OCI-LY1 (cell line): ENCODE results near the gene SLC28A1.

Experiments
- H2AFZ ChIP-seq: fragments of 200-600 bp; sonication (generic), shearing (Covaris generic); 2 replicates; pipeline ENCODE4 v1.6.0; 2014; ENCODE audit warnings: antibody characterized with exemption, mild to moderate bottlenecking, low read length
- H3F3A ChIP-seq: fragments of 200-600 bp; sonication (generic), shearing (Covaris generic); 2 replicates; pipeline ENCODE4 v1.6.0; 2014; ENCODE audit warnings: mild to moderate bottlenecking, antibody characterized with exemption, low read length, moderate library complexity; ENCODE audit not compliant: insufficient read depth
- H3K27ac ChIP-seq: fragments of 200-600 bp; sonication (generic); 2 replicates; pipeline ENCODE4 v1.5.1; 2014; ENCODE audit warnings: low read length, mixed run types, mild to moderate bottlenecking, low read depth; ENCODE audit not compliant: poor library complexity, severe bottlenecking
- H3K27me3 ChIP-seq: fragments of 200-600 bp; sonication (generic); 2 replicates; pipeline ENCODE4 v1.6.0; 2014; ENCODE audit warnings: antibody characterized with exemption, mild to moderate bottlenecking, low read length, moderate library complexity; ENCODE audit not compliant: insufficient read depth
- H3K36me3 ChIP-seq: fragments of 200-600 bp; sonication (generic); 2 replicates; pipeline ENCODE4 v1.6.1; 2014; ENCODE audit warnings: mild to moderate bottlenecking, antibody characterized with exemption, low read length, moderate library complexity, mixed read lengths; ENCODE audit not compliant: insufficient read depth
- H3K4me1 ChIP-seq: fragments of 200-600 bp; sonication (generic); 2 replicates; pipeline ENCODE4 v1.5.1; 2014; ENCODE audit warnings: mild to moderate bottlenecking, low read length, moderate library complexity; ENCODE audit not compliant: insufficient read depth, severe bottlenecking
- H3K4me2 ChIP-seq: fragments of 200-600 bp; sonication (generic), shearing (Covaris generic); 2 replicates; pipeline ENCODE4 v1.6.1; 2014; ENCODE audit warnings: low read length
- H3K4me3 ChIP-seq: fragments of 200-600 bp; sonication (generic); 2 replicates; pipeline ENCODE4 v1.5.1; 2014; ENCODE audit warnings: low read length, low read depth, mild to moderate bottlenecking, mixed read lengths; ENCODE audit not compliant: poor library complexity, severe bottlenecking
- H3K79me2 ChIP-seq: fragments of 200-600 bp; shearing (Covaris generic); 2 replicates; pipeline ENCODE4 v1.6.1; 2016; ENCODE audit warnings: mixed run types, low read length, mixed read lengths; ENCODE audit not compliant: insufficient read depth
- H3K9ac ChIP-seq: fragments of 200-600 bp; sonication (generic), shearing (Covaris generic); 2 replicates; pipeline ENCODE4 v1.6.1; 2014; ENCODE audit warnings: mild to moderate bottlenecking, low read length, mixed read lengths
- H3K9me2 ChIP-seq: fragments of 200-600 bp; sonication (generic), shearing (Covaris generic); 2 replicates; pipeline ENCODE4 v1.6.1; 2014; ENCODE audit warnings: low read depth, mild to moderate bottlenecking, low read length, mixed read lengths
- H3K9me3 ChIP-seq: fragments of 200-600 bp; shearing (Covaris generic); 2 replicates; pipeline ENCODE4 v1.6.1; 2014; ENCODE audit warnings: low read length, mixed read lengths
- H4K20me1 ChIP-seq: fragments of 200-600 bp; sonication (generic), shearing (Covaris generic); 2 replicates; pipeline ENCODE4 v1.6.0; 2016; ENCODE audit warnings: mild to moderate bottlenecking, low read length; ENCODE audit not compliant: insufficient read depth
- CTCF ChIP-seq: fragments of 200-600 bp; sonication (generic), shearing (Covaris generic); IDR thresholded peaks from 2 replicates; pipeline ENCODE4 v1.5.1; 2017; ENCODE audit warnings: mild to moderate bottlenecking, antibody characterized with exemption, low read length, moderate library complexity, mixed read lengths
- EZH2 ChIP-seq: fragments of 200-600 bp; sonication (generic), shearing (Covaris generic); IDR thresholded peaks from 2 replicates; pipeline ENCODE4 v1.8.0; 2017; ENCODE audit warnings: borderline replicate concordance, mixed run types, mild to moderate bottlenecking, antibody characterized with exemption, low read length, moderate library complexity, mixed read lengths

The SLC28A1 gene

GRCh38 chr15:84956199-84956598, 71.7 kb downstream of the SLC28A1 start:
- no peaks in the 10 kb centered on the region for H3K4me1 ChIP-seq
- no peak overlapping the region for H3K27ac ChIP-seq
- no peaks in the 10 kb centered on the region for H3K79me2 ChIP-seq
- no peak overlapping the region for H2AFZ ChIP-seq
- H3K9me3 ChIP-seq: no peaks in the 10 kb centered on the region
- no peaks in the 10 kb centered on the region for H3F3A ChIP-seq
- no peaks in the 10 kb centered on the region for H3K9me2 ChIP-seq
- no peak overlapping the region for H3K9ac ChIP-seq
- H3K4me2 ChIP-seq: no peak overlapping the region
- no peak overlapping the region for H3K4me3 ChIP-seq
- no peaks in the 10 kb centered on the region for H4K20me1 ChIP-seq
- no peaks in the 10 kb centered on the region for H3K36me3 ChIP-seq
- no peak for TF ChIP-seq EZH2
- no peak for TF ChIP-seq CTCF
- peaks cover 6% of the 10 kb centered on the region; the same call in 1 of the 2 replicates for H3K27me3 ChIP-seq

GRCh38 chr15:84960391-84961113, 76.1 kb downstream of the SLC28A1 start:
- Histone ChIP-seq H3F3A (no peaks in the 10 kb centered on the region), H3K9me3 (no peaks in the 10 kb centered on the region), H3K4me1 (no peaks in the 10 kb centered on the region), H3K27ac (no peak overlapping the region), H3K4me3 (no peak overlapping the region), H2AFZ (no peak overlapping the region), H4K20me1 (no peaks in the 10 kb centered on the region), H3K36me3 (no peaks in the 10 kb centered on the region), H3K27me3 (no peaks in the 10 kb centered on the region; the same call in 1 of the 2 replicates), H3K9me2 (no peaks in the 10 kb centered on the region), H3K79me2 (no peaks in the 10 kb centered on the region), H3K4me2 (no peak overlapping the region), H3K9ac (no peak overlapping the region)
- TF ChIP-seq CTCF (no peak), EZH2 (no peak)

- H3K79me2 ChIP-seq: no peaks in the 10 kb centered on the region
- H3K27ac ChIP-seq: no peak overlapping the region
- no peaks in the 10 kb centered on the region for H3K4me1 ChIP-seq
- no peaks in the 10 kb centered on the region; the same call in 1 of the 2 replicates for H3K27me3 ChIP-seq
- no peaks in the 10 kb centered on the region for H3F3A ChIP-seq
- no peak overlapping the region for H3K9ac ChIP-seq
- H2AFZ ChIP-seq: no peak overlapping the region
- no peaks in the 10 kb centered on the region for H4K20me1 ChIP-seq
- H3K4me3 ChIP-seq: no peak overlapping the region
- H3K4me2 ChIP-seq: no peak overlapping the region
- H3K9me2 ChIP-seq: no peaks in the 10 kb centered on the region
- no peaks in the 10 kb centered on the region for H3K36me3 ChIP-seq
- no peaks in the 10 kb centered on the region for H3K9me3 ChIP-seq
- TF ChIP-seq CTCF (no peak), EZH2 (no peak)
Measured at GRCh38 chr15:84961114-84961452, 76.6 kb downstream of the SLC28A1 start.
